IPS-18a (cell line): Measurements from ENCODE around the gene TOR1A.
"Not testable (repeated sequence)": the region's sequence is repeated elsewhere in the genome, so short reads cannot be mapped to it uniquely, and the experiment has no call there.

Source experiments
- H3K27ac ChIP-seq: one replicate; pipeline ENCODE4 v1.5.1; 2013; ENCODE audit warnings: low read length
- H3K27me3 ChIP-seq: one replicate; pipeline ENCODE4 v1.6.1; 2013; ENCODE audit warnings: mild to moderate bottlenecking, low read length; ENCODE audit not compliant: control insufficient read depth, insufficient read depth
- H3K36me3 ChIP-seq: one replicate; pipeline ENCODE4 v1.6.1; 2013; ENCODE audit warnings: low read depth, low read length; ENCODE audit not compliant: control insufficient read depth
- H3K4me1 ChIP-seq: one replicate; pipeline ENCODE4 v1.6.1; 2013; ENCODE audit warnings: low read depth, low read length; ENCODE audit not compliant: control insufficient read depth
- H3K4me3 ChIP-seq: one replicate; pipeline ENCODE4 v1.5.1; 2013; ENCODE audit warnings: low read length
- H3K9ac ChIP-seq: one replicate; pipeline ENCODE4 v1.6.1; 2013; ENCODE audit warnings: mild to moderate bottlenecking, low read length, moderate library complexity
- H3K9me3 ChIP-seq: one replicate; pipeline ENCODE4 v1.6.1; 2013; ENCODE audit warnings: low read depth, low read length; ENCODE audit not compliant: control insufficient read depth

TOR1A gene

GRCh38 chr9:129776096-129776495 is 47.8 kb downstream of the TOR1A start:
- H3K27ac ChIP-seq, H3K4me3 ChIP-seq, H3K36me3 ChIP-seq, H3K27me3 ChIP-seq, H3K9ac ChIP-seq, H3K9me3 ChIP-seq, H3K4me1 ChIP-seq: not testable (repeated sequence)

- no peak overlapping the region for H3K9ac ChIP-seq
- no peak overlapping the region for H3K4me3 ChIP-seq
- no peak overlapping the region for H3K27ac ChIP-seq
- H3K27me3 ChIP-seq, result no peaks in the 10 kb centered on the region
- H3K4me1 ChIP-seq, result peaks cover 5% of the 10 kb centered on the region
- H3K36me3 ChIP-seq, result no peaks in the 10 kb centered on the region
- H3K9me3 ChIP-seq, result no peaks in the 10 kb centered on the region
These were observed 48.5 kb downstream of the TOR1A start for GRCh38 chr9:129775448-129775798.

GRCh38 chr9:129774791-129775447 is 49.0 kb downstream of the TOR1A start:
- no peaks in the 10 kb centered on the region for H3K27me3 ChIP-seq
- peaks cover 5% of the 10 kb centered on the region for H3K4me1 ChIP-seq
- no peaks in the 10 kb centered on the region for H3K36me3 ChIP-seq
- H3K9me3 ChIP-seq, result no peaks in the 10 kb centered on the region
- H3K27ac ChIP-seq, result no peak overlapping the region
- H3K4me3 ChIP-seq, result no peak overlapping the region
- H3K9ac ChIP-seq, result no peak overlapping the region

- Histone ChIP-seq H3K4me3 (no peak overlapping the region), H3K9me3 (no peaks in the 10 kb centered on the region), H3K4me1 (peaks cover 5% of the 10 kb centered on the region), H3K27ac (no peak overlapping the region), H3K27me3 (no peaks in the 10 kb centered on the region), H3K36me3 (no peaks in the 10 kb centered on the region), H3K9ac (no peak overlapping the region)
These were observed 50.5 kb downstream of the TOR1A start for GRCh38 chr9:129773262-129774048.

GRCh38 chr9:129770741-129771140 is 53.2 kb downstream of the TOR1A start:
- no peaks in the 10 kb centered on the region for H3K4me1 ChIP-seq
- no peak overlapping the region for H3K27ac ChIP-seq
- H3K27me3 ChIP-seq, result no peaks in the 10 kb centered on the region
- no peak overlapping the region for H3K9ac ChIP-seq
- no peak overlapping the region for H3K4me3 ChIP-seq
- no peaks in the 10 kb centered on the region for H3K36me3 ChIP-seq
- no peaks in the 10 kb centered on the region for H3K9me3 ChIP-seq

- H3K4me1 ChIP-seq, result no peaks in the 10 kb centered on the region
- H3K4me3 ChIP-seq, result no peak overlapping the region
- no peak overlapping the region for H3K27ac ChIP-seq
- H3K9ac ChIP-seq, result no peak overlapping the region
- H3K36me3 ChIP-seq, result no peaks in the 10 kb centered on the region
- no peaks in the 10 kb centered on the region for H3K27me3 ChIP-seq
- H3K9me3 ChIP-seq, result no peaks in the 10 kb centered on the region
These were observed 54.3 kb downstream of the TOR1A start for GRCh38 chr9:129769669-129770068.

- Histone ChIP-seq H3K27ac (no peak overlapping the region), H3K4me1 (no peaks in the 10 kb centered on the region), H3K9me3 (no peaks in the 10 kb centered on the region), H3K36me3 (no peaks in the 10 kb centered on the region), H3K9ac (no peak overlapping the region), H3K4me3 (no peak overlapping the region), H3K27me3 (no peaks in the 10 kb centered on the region)
These were observed 55.5 kb downstream of the TOR1A start for GRCh38 chr9:129768486-129768885.

GRCh38 chr9:129765764-129766317 is 58.1 kb downstream of the TOR1A start:
- no peak overlapping the region for H3K27ac ChIP-seq
- peaks cover 6% of the 10 kb centered on the region for H3K4me1 ChIP-seq
- no peaks in the 10 kb centered on the region for H3K27me3 ChIP-seq
- no peaks in the 10 kb centered on the region for H3K9me3 ChIP-seq
- no peak overlapping the region for H3K9ac ChIP-seq
- H3K4me3 ChIP-seq, result no peak overlapping the region
- no peaks in the 10 kb centered on the region for H3K36me3 ChIP-seq

- no peak overlapping the region for H3K9ac ChIP-seq
These were observed 60.7 kb downstream of the TOR1A start for GRCh38 chr9:129762985-129763926.

More at GRCh38 chr9:129762985-129763926, 60.7 kb downstream of the TOR1A start:
- Histone ChIP-seq H3K9me3 (no peaks in the 10 kb centered on the region), H3K36me3 (no peaks in the 10 kb centered on the region), H3K4me1 (peaks cover 6% of the 10 kb centered on the region), H3K27me3 (no peaks in the 10 kb centered on the region), H3K4me3 (no peak overlapping the region), H3K27ac (no peak overlapping the region)
